ENCODE results near the gene MAB21L3.

- TF ChIP-seq POLR2AphosphoS5 (IDR thresholded peaks at IDR 0.05; ENCODE audit: borderline replicate concordance, low read depth, low read length) (no peak), EZH2 (IDR thresholded peaks at IDR 0.05) (no peak)
These were observed 15.1 kb upstream of the MAB21L3 start for GRCh38 chr1:116096013-116096618.
